A673 (cell line): ENCODE measurements around the gene CAMKV. TPM values are rescaled to one million over a fixed set of nuclear protein-coding genes. Genes with fewer than 3 reads are reported as not detected.
"Not testable (repeated sequence)": the region's sequence is repeated elsewhere in the genome, so short reads cannot be mapped to it uniquely, and the experiment has no call there.

Experiments
- Bru-seq: library from RNA; stranded (reverse); fragments of 400-500 nt; gene quantifications from one replicate; lab custom pipeline; 2021; lab: Mats Ljungman, UMichigan
- BruChase-seq, 2 experiments: library from RNA; stranded (reverse); fragments of 400-500 nt; gene quantifications; one replicate each; lab custom pipeline; 2021; lab: Mats Ljungman, UMichigan
- BruUV-seq: library from RNA; stranded (reverse); fragments of 400-500 nt; replicated peaks from 2 replicates; lab custom pipeline; 2021; lab: Mats Ljungman, UMichigan
- CTCF ChIA-PET: fragments of 300-600 bp; sonication (Branson Sonifier 250); formaldehyde crosslinking; loops from one replicate; lab custom pipeline; 2022; ENCODE audit warnings: antibody characterized with exemption; lab: Charles Lee
- POLR2A ChIA-PET: fragments of 300-600 bp; sonication (Branson Sonifier 250); formaldehyde crosslinking; loops from one replicate; lab custom pipeline; 2022; ENCODE audit warnings: antibody characterized with exemption; ENCODE audit not compliant: low non-redundant PET; lab: Charles Lee
- DNase-seq: peaks from one replicate; pipeline ENCODE4 v3.0.0-alpha.2; 2015; ENCODE audit warnings: low spot score
- H3K27ac ChIP-seq: fragments of 200-600 bp; sonication (generic); 2 replicates; pipeline ENCODE4 v1.5.1; 2016; ENCODE audit warnings: mixed run types, low read depth, mild to moderate bottlenecking, mixed read lengths, antibody characterized with exemption, low read length; ENCODE audit not compliant: poor library complexity, severe bottlenecking
- H3K27me3 ChIP-seq: fragments of 200-600 bp; sonication (generic); replicated peaks from 2 replicates; pipeline ENCODE4 v1.6.1; 2017; ENCODE audit warnings: mixed run types, low read depth, mild to moderate bottlenecking, mixed read lengths, antibody characterized with exemption, low read length; ENCODE audit not compliant: insufficient read depth, poor library complexity
- H3K36me3 ChIP-seq: fragments of 200-600 bp; sonication (generic); 2 replicates; pipeline ENCODE4 v1.6.1; 2016; ENCODE audit warnings: mixed run types, mild to moderate bottlenecking, mixed read lengths, antibody characterized with exemption, low read length; ENCODE audit not compliant: insufficient read depth, poor library complexity, severe bottlenecking
- H3K4me1 ChIP-seq: fragments of 200-600 bp; sonication (generic); 2 replicates; pipeline ENCODE4 v1.6.1; 2017; ENCODE audit warnings: mixed run types, mild to moderate bottlenecking, mixed read lengths, antibody characterized with exemption, low read length; ENCODE audit not compliant: insufficient read depth, poor library complexity, severe bottlenecking
- H3K4me3 ChIP-seq: fragments of 200-600 bp; sonication (generic); 2 replicates; pipeline ENCODE4 v1.5.1; 2016; ENCODE audit warnings: low read depth, mixed run types, mild to moderate bottlenecking, mixed read lengths, low read length; ENCODE audit not compliant: poor library complexity, severe bottlenecking
- H3K9me3 ChIP-seq: fragments of 200-600 bp; sonication (generic); 2 replicates; pipeline ENCODE4 v1.6.1; 2016; ENCODE audit warnings: mixed run types, low read depth, mild to moderate bottlenecking, mixed read lengths, antibody characterized with exemption, low read length; ENCODE audit not compliant: poor library complexity, severe bottlenecking
- EZH2 ChIP-seq: fragments of 200-600 bp; sonication (generic); IDR thresholded peaks from 2 replicates; pipeline ENCODE4 v1.6.1; 2017; ENCODE audit warnings: borderline replicate concordance, low read depth, mild to moderate bottlenecking, mixed read lengths, antibody characterized with exemption, low read length; ENCODE audit not compliant: poor library complexity, severe bottlenecking
- intact Hi-C: fragments of 100-400 bp; cut with micrococcal nuclease; formaldehyde crosslinking; loops from one replicate; pipeline ENCODE4 v1.10.0; 2022; ENCODE audit not compliant: unreplicated experiment
- long read RNA-seq: library from polyadenylated mRNA; stranded (forward); transcript quantifications from one replicate; pipeline ENCODE4 v2.0.0, GENCODE V29; 2022
- total RNA-seq: library from RNA; stranded (reverse); gene quantifications from 2 replicates; pipeline ENCODE4 v1.2.3, GENCODE V29; 2021
- TF ChIP-seq, protein P1 (sequence below): fragments of 300-800, 200-600 bp; sonication (generic); conservative IDR thresholded peaks from 2 replicates; pipeline ENCODE4 v1.5.1; 2017; ENCODE audit warnings: low read depth, mild to moderate bottlenecking, antibody characterized with exemption, low read length, moderate library complexity, mixed read lengths

CAMKV gene, protein sequence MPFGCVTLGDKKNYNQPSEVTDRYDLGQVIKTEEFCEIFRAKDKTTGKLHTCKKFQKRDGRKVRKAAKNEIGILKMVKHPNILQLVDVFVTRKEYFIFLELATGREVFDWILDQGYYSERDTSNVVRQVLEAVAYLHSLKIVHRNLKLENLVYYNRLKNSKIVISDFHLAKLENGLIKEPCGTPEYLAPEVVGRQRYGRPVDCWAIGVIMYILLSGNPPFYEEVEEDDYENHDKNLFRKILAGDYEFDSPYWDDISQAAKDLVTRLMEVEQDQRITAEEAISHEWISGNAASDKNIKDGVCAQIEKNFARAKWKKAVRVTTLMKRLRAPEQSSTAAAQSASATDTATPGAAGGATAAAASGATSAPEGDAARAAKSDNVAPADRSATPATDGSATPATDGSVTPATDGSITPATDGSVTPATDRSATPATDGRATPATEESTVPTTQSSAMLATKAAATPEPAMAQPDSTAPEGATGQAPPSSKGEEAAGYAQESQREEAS
- total RNA-seq = 5.4 and 6.5 TPM in 2 replicates
- percentile 27 among the genes with signal in this experiment for Bru-seq, nascent RNA
- BruChase-seq, experiment 1, labeled RNA remaining after a 2-hour chase = percentile 33 among the genes with signal in this experiment
- BruChase-seq, experiment 2, labeled RNA remaining after a 6-hour chase = percentile 41 among the genes with signal in this experiment
- long read RNA-seq, partial matches to known transcripts = 0 of 4 reads
- long read RNA-seq, other reads (novel, unspliced or antisense) = 3 of 4 reads

DNA sequence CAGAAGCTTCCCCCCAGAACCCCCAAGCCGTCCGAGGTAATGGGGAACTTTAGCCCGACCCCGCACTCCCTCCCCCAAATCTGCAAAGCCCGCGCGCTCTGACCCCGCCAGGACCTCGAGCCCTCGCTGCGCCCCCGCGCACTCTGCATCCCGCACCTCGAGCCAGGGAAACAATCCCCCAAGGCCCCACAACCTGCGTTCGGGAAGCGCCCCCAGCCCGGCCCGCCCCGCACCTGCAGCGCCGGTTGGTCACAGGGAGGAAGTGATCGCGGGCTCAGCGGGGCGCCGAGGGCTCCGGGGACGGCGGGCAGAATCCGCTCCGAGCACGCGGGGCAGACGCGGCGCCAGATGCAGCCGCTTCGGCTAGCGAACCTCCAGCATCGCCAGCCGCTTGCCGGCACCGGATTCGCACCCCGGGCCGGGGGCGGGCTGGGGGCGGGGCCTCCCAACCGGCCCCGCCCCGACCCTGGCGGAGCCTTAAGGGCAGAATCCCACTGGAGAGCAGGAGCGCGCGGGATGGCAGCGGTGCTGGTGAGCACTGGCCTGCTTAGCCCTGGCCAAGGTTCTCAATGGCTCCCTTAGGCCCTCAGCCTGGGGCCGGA is at the start of gene CAMKV:
CAMKV (minus strand) TSS at position 382 of the 602 bp plus-strand sequence. CDS start 7,518 bp downstream, outside the sequence.
- ChIA-PET POLR2A (no interaction called here), CTCF (interaction anchor here (0.6 kb wide), 1 partner anchor 701 kb away, joined by 9 read pairs; no protein-coding TSS in a partner anchor)
- Histone ChIP-seq H3K4me3 (peak within 1 kb of the TSS; percentile 44), H3K27me3 (no peaks in the 10 kb centered on the region), H3K9me3 (no peaks in the 10 kb centered on the region), H3K27ac (no peak within 1 kb of the TSS), H3K36me3 (no peaks in the 10 kb centered on the region), H3K4me1 (no peaks in the 10 kb centered on the region)
- DNase-seq = peak; percentile 42
- TF ChIP-seq, protein P1, sequence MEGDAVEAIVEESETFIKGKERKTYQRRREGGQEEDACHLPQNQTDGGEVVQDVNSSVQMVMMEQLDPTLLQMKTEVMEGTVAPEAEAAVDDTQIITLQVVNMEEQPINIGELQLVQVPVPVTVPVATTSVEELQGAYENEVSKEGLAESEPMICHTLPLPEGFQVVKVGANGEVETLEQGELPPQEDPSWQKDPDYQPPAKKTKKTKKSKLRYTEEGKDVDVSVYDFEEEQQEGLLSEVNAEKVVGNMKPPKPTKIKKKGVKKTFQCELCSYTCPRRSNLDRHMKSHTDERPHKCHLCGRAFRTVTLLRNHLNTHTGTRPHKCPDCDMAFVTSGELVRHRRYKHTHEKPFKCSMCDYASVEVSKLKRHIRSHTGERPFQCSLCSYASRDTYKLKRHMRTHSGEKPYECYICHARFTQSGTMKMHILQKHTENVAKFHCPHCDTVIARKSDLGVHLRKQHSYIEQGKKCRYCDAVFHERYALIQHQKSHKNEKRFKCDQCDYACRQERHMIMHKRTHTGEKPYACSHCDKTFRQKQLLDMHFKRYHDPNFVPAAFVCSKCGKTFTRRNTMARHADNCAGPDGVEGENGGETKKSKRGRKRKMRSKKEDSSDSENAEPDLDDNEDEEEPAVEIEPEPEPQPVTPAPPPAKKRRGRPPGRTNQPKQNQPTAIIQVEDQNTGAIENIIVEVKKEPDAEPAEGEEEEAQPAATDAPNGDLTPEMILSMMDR = no peak
- TF ChIP-seq EZH2 = no peak
- no TSS peak for BruUV-seq
- intact Hi-C loops = no loop called here

DNA sequence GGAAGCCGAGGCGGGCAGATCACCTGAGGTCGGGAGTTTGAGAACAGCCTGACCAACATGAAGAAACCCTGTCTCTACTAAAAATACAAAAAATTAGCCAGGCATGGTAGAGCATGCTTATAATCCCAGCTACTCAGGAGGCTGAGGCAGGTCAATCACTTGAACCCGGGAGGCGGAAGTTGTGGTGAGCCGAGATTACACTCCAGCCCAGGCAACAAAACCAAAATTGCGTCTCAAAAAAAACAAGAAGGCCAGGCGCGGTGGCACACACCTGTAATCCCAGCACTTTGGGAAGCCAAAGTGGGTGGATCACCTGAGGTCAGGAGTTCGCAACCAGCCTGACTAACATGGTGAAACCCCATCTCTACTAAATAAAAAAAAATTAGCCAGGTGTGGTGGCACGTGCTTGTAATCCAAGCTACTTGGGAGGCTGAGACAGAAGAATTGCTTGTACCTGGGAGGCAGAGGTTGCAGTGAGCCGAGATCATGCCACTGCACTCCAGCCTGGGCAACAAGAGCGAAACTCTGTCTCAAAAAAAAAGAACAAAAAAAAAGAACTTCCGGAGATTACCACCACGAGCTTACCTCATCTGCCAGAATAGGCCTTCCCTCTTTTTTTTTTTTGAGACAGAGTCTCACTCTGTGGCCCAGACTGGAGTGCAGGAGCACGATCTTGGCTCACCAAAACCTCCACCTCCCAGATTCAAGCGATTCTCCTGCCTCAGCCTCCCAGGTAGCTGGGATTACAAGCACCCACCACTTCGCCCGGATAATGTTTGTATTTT is 48.3 kb upstream of the CAMKV start:
- CTCF ChIA-PET, H3K4me3 ChIP-seq, H3K36me3 ChIP-seq, H3K4me1 ChIP-seq, POLR2A ChIA-PET, BruUV-seq, H3K27me3 ChIP-seq, H3K9me3 ChIP-seq, intact Hi-C loops, H3K27ac ChIP-seq, DNase-seq: not testable (repeated sequence)

GRCh38 chr3:49916686-49917085 is 47.0 kb upstream of the CAMKV start:
- no peak for DNase-seq
- CTCF ChIA-PET = no interaction called here
- POLR2A ChIA-PET = no interaction called here
- Histone ChIP-seq H3K36me3 (no peaks in the 10 kb centered on the region), H3K4me3 (no peak overlapping the region), H3K27ac (no peak overlapping the region), H3K27me3 (no peaks in the 10 kb centered on the region), H3K4me1 (no peaks in the 10 kb centered on the region), H3K9me3 (no peaks in the 10 kb centered on the region)
- BruUV-seq = no TSS peak
- TF ChIP-seq EZH2 = no peak
- TF ChIP-seq, protein P1 = no peak
- intact Hi-C loops = no loop called here
